GM12878 (cell line): ENCODE results near the gene ERN1. TPM values are rescaled to one million over a fixed set of nuclear protein-coding genes. Genes with fewer than 3 reads are reported as not detected.

Experiments
- ATAC-seq: fragments of 200-7000 bp; cut with Tn5 transposase; 3 replicates; pipeline ENCODE4 v1.9.1; 2020; ENCODE audit warnings: mild to moderate bottlenecking, moderate library complexity
- BruUV-seq: library from RNA; stranded (reverse); fragments of 400-500 nt; replicated peaks from 2 replicates; lab custom pipeline; 2021; lab: Mats Ljungman, UMichigan
- CTCF ChIA-PET: fragments of 300-600 bp; sonication (Branson Sonifier 250); formaldehyde crosslinking; extraction: SDS; loops from one replicate; lab custom pipeline; 2021; ENCODE audit warnings: inconsistent platforms; lab: Yijun Ruan, JAX
- POLR2A ChIA-PET: fragments of 350-600 bp; formaldehyde crosslinking; extraction: SDS; loops from one replicate; lab custom pipeline; 2021; ENCODE audit warnings: inconsistent platforms; lab: Charles Lee
- RAD21 ChIA-PET: fragments of 300-600 bp; sonication (Branson Sonifier 250); formaldehyde crosslinking; loops from one replicate; lab custom pipeline; 2023; ENCODE audit warnings: antibody characterized with exemption; ENCODE audit not compliant: unreplicated experiment; lab: Charles Lee
- SMC1A ChIA-PET: fragments of 300-600 bp; sonication (Branson Sonifier 250); formaldehyde crosslinking; loops from one replicate; lab custom pipeline; 2023; ENCODE audit not compliant: unreplicated experiment, uncharacterized antibody; lab: Charles Lee
- DNase-seq: peaks from one replicate; pipeline ENCODE4 v3.0.0-alpha.2; 2011; ENCODE audit warnings: low read depth, low spot score
- FAIRE-seq: peaks from 3 replicates; lab custom pipeline; 2011; peaks lifted over from hg19 to GRCh38; lab: Jason Lieb, UNC
- H2AFZ ChIP-seq: 2 replicates; pipeline ENCODE4 v1.6.0; 2011; ENCODE audit warnings: low read depth, low read length, control low read depth; ENCODE audit not compliant: control insufficient read depth
- H3K27ac ChIP-seq: 2 replicates; pipeline ENCODE4 v1.5.1; 2011; ENCODE audit warnings: control low read depth; ENCODE audit not compliant: control insufficient read depth, insufficient read depth
- H3K27me3 ChIP-seq, 2 experiments: replicated peaks in 1 of 2; 2 replicates each; pipeline versions ENCODE4 v1.6.0 to v1.6.1; 2011; ENCODE audit warnings: low read length in 1 of 2; ENCODE audit not compliant: control insufficient read depth in 2 of 2, insufficient read depth in 2 of 2
- H3K36me3 ChIP-seq, 2 experiments: 2 replicates each; pipeline ENCODE4 v1.5.1; 2011; ENCODE audit warnings: low read length in 1 of 2; ENCODE audit not compliant: control insufficient read depth in 2 of 2, insufficient read depth in 2 of 2
- H3K4me1 ChIP-seq: 2 replicates; pipeline ENCODE4 v1.6.1; 2011; ENCODE audit warnings: mild to moderate bottlenecking, low read length, moderate library complexity, mixed read lengths; ENCODE audit not compliant: control insufficient read depth, insufficient read depth
- H3K4me2 ChIP-seq: 2 replicates; pipeline ENCODE4 v1.6.0; 2011; ENCODE audit warnings: control low read depth; ENCODE audit not compliant: control insufficient read depth, insufficient read depth
- H3K4me3 ChIP-seq: fragments of 200-600 bp; sonication (generic); 2 replicates; pipeline ENCODE4 v1.5.1; 2016
- H3K79me2 ChIP-seq: 2 replicates; pipeline ENCODE4 v1.6.0; 2011; ENCODE audit warnings: low read length; ENCODE audit not compliant: control insufficient read depth, insufficient read depth
- H3K9ac ChIP-seq: 2 replicates; pipeline ENCODE4 v1.8.0; 2011; ENCODE audit warnings: low read length, control low read depth, mixed read lengths; ENCODE audit not compliant: control insufficient read depth, insufficient read depth
- H3K9me3 ChIP-seq: replicated peaks from 3 replicates; pipeline ENCODE4 v1.5.1; 2011; ENCODE audit warnings: mild to moderate bottlenecking, low read length; ENCODE audit not compliant: control insufficient read depth, insufficient read depth
- H4K20me1 ChIP-seq: 2 replicates; pipeline ENCODE4 v1.6.0; 2011; ENCODE audit not compliant: control insufficient read depth, insufficient read depth
- BMI1 ChIP-seq: fragments of 450-650 bp; IDR thresholded peaks from 2 replicates; pipeline ENCODE4 v1.6.1; 2016; ENCODE audit warnings: mild to moderate bottlenecking, moderate library complexity, borderline replicate concordance
- CBFB ChIP-seq: IDR thresholded peaks from 2 replicates; pipeline ENCODE4 v1.6.1; 2016; ENCODE audit warnings: antibody characterized with exemption, low read depth
- EGR1 ChIP-seq, 2 experiments: IDR thresholded peaks; 1 replicate in 1 of 2; 2 replicates in 1 of 2; pipeline ENCODE4 v1.6.1; 2011 to 2012; ENCODE audit warnings: low read depth in 2 of 2, low read length in 2 of 2, borderline replicate concordance in 1 of 2, mild to moderate bottlenecking in 1 of 2, moderate library complexity in 1 of 2
- ETV6 ChIP-seq, 2 experiments: fragments of 450-650 bp in 1 of 2; IDR thresholded peaks in 1 of 2; conservative IDR thresholded peaks in 1 of 2; 2 replicates each; pipeline ENCODE4 v1.6.1; 2014; ENCODE audit warnings: antibody characterized with exemption in 1 of 2, borderline replicate concordance in 1 of 2, low read depth in 1 of 2, mild to moderate bottlenecking in 1 of 2, moderate library complexity in 1 of 2
- HDGF ChIP-seq: fragments of 450-650 bp; IDR thresholded peaks from 2 replicates; pipeline ENCODE4 v1.6.1; 2016; ENCODE audit warnings: antibody characterized with exemption
- JUNB ChIP-seq: IDR thresholded peaks from 2 replicates; pipeline ENCODE4 v1.6.1; 2016; ENCODE audit warnings: antibody characterized with exemption, mild to moderate bottlenecking
- MYB ChIP-seq: fragments of 150-350 bp; IDR thresholded peaks from 2 replicates; pipeline ENCODE4 v1.6.1; 2014; ENCODE audit warnings: mild to moderate bottlenecking, low read depth, low read length, borderline replicate concordance
- MYC ChIP-seq: IDR thresholded peaks from 2 replicates; pipeline ENCODE4 v1.6.1; 2011; ENCODE audit warnings: mild to moderate bottlenecking, low read length, moderate library complexity, inconsistent platforms; ENCODE audit not compliant: insufficient read depth, insufficient replicate concordance, insufficient read length, severe bottlenecking
- NFXL1 ChIP-seq: fragments of 450-650 bp; IDR thresholded peaks from 2 replicates; pipeline ENCODE4 v1.6.1; 2017; ENCODE audit warnings: antibody characterized with exemption, mild to moderate bottlenecking, borderline replicate concordance
- PBX3 ChIP-seq: IDR thresholded peaks from 2 replicates; pipeline ENCODE4 v1.6.1; 2011; ENCODE audit warnings: mild to moderate bottlenecking, low read depth, low read length, moderate library complexity; ENCODE audit not compliant: insufficient replicate concordance
- POLR2A ChIP-seq: IDR thresholded peaks from 2 replicates; pipeline ENCODE4 v1.6.1; 2011; ENCODE audit warnings: low read depth, mild to moderate bottlenecking, low read length
- RFX5 ChIP-seq: IDR thresholded peaks from 2 replicates; pipeline ENCODE4 v1.6.1; 2011; ENCODE audit warnings: low read depth, low read length, improper control_type of control experiment
- SPI1 ChIP-seq: IDR thresholded peaks from 2 replicates; pipeline ENCODE4 v1.6.1; 2011; ENCODE audit warnings: low read depth, mild to moderate bottlenecking, low read length, moderate library complexity, borderline replicate concordance; ENCODE audit not compliant: insufficient read depth
- SRF ChIP-seq, 2 experiments: IDR thresholded peaks; 2 replicates each; pipeline ENCODE4 v1.6.1; 2011; ENCODE audit warnings: low read depth in 2 of 2, low read length in 2 of 2, mild to moderate bottlenecking in 1 of 2, moderate library complexity in 1 of 2
- TCF7 ChIP-seq: IDR thresholded peaks from 2 replicates; pipeline ENCODE4 v1.6.1; 2014; ENCODE audit warnings: antibody characterized with exemption, borderline replicate concordance
- ZBTB33 ChIP-seq: fragments of 450-650 bp; IDR thresholded peaks from 2 replicates; pipeline ENCODE4 v1.6.1; 2017; ENCODE audit warnings: mild to moderate bottlenecking
- ZBTB4 ChIP-seq: fragments of 450-650 bp; formaldehyde crosslinking; IDR thresholded peaks from 2 replicates; pipeline ENCODE4 v1.4.0; 2022; ENCODE audit warnings: mild to moderate bottlenecking, moderate library complexity
- WGBS: methylation state at CpG from one replicate; pipeline ENCODE4 v1.1.6; 2016; ENCODE audit warnings: low lambda C conversion rate; ENCODE audit not compliant: insufficient replicate concordance, insufficient coverage; ENCODE audit errors: missing lambda C conversion rate; 5-methylcytosine and 5-hydroxymethylcytosine counted together
- in situ Hi-C: fragments of 300-500 bp; cut with MboI; formaldehyde crosslinking; loops from 9 replicates; pipeline ENCODE4 v1.14.3; 2018; ENCODE audit warnings: mixed read lengths
- intact Hi-C: fragments of 100-400 bp; cut with micrococcal nuclease; formaldehyde crosslinking; loops from one replicate; pipeline ENCODE4 v1.14.2; 2022; ENCODE audit not compliant: unreplicated experiment
- polyA plus RNA-seq, 11 experiments: library from polyadenylated mRNA; depleted of rRNA in 4 of 11; unstranded in 6 of 11; stranded (reverse) in 5 of 11; fragments of >200 nt; fragmentation: Nextera tagmentation in 4 of 11; fragmentation: Illumina TruSeq in 1 of 11; extraction: Ambion mirVana in 4 of 11; extraction: Trizol in 1 of 11; gene quantifications; 1 replicate in 1 of 11; 2 replicates in 10 of 11; pipeline versions ENCODE4 v1.2.1 to v1.2.3, GENCODE V29; 2011 to 2016; ENCODE audit warnings: inconsistent platforms in 2 of 11, missing spikeins in 2 of 11, low read depth in 1 of 11
- total RNA-seq, 4 experiments: library from RNA; depleted of rRNA in 3 of 4; stranded (reverse); fragments of >200 nt in 3 of 4; fragmentation: Illumina TruSeq in 1 of 4; extraction: Trizol in 1 of 4; gene quantifications; 2 replicates each; pipeline versions ENCODE4 v1.2.1 to v1.2.3, GENCODE V29; 2013 to 2021

The ERN1 gene
- total and polyA plus RNA-seq, 10 of the 15 experiments (the other 5 are each of a cell fraction or from before 2014, with no cell fraction given) = 2.6 to 19.2 (median 7.6) TPM

GRCh38 chr17:64004903-64005733 lies 124.8 kb downstream of the ERN1 start:
- Histone ChIP-seq H3K27me3 (no peaks in the 10 kb centered on the region), H3K4me3 (no peak overlapping the region), H3K79me2 (no peaks in the 10 kb centered on the region; the same call in none of the 2 replicates), H4K20me1 (no peaks in the 10 kb centered on the region), H2AFZ (no peak overlapping the region), H3K36me3 (peaks cover 8 to 22% of the 10 kb centered on the region in 2 experiments; a peak in 3 of 4 replicates), H3K27ac (no peak overlapping the region), H3K9ac (no peak overlapping the region), H3K4me1 (no peaks in the 10 kb centered on the region), H3K4me2 (no peak overlapping the region), H3K9me3 (no peaks in the 10 kb centered on the region; the same call in 2 of the 3 replicates)
- ChIA-PET CTCF (interaction anchor here (1.2 kb wide), 1 partner anchor 11 kb away, joined by 5 read pairs; no protein-coding TSS in a partner anchor), RAD21 (no interaction called here), SMC1A (interaction anchor here (1.1 kb wide), 1 partner anchor 11 kb away, joined by 4 read pairs; no protein-coding TSS in a partner anchor), POLR2A (no interaction called here)
- DNase-seq (no peak), FAIRE-seq (no peak), ATAC-seq (no peak)
- intact Hi-C loops = no loop called here
- 77% methylated on average over 18 of the region's 19 CpGs for WGBS
- no TSS peak for BruUV-seq
- in situ Hi-C loops = no loop called here
- TF ChIP-seq POLR2A (no peak), EGR1 (IDR thresholded peaks at IDR 0.05; ENCODE audit: borderline replicate concordance in 1 of 2, low read depth in 2 of 2, low read length in 2 of 2) (no peak), SRF (IDR thresholded peaks at IDR 0.05; ENCODE audit: low read depth in 2 of 2, low read length in 2 of 2) (no peak), ETV6 (conservative IDR thresholded peaks at IDR 0.05 in 1 of 2, IDR thresholded peaks at IDR 0.05 in 1 of 2; ENCODE audit: borderline replicate concordance in 1 of 2, low read depth in 1 of 2) (no peak), MYC (no peak), JUNB (no peak), SPI1 (no peak), TCF7 (no peak), HDGF (no peak), BMI1 (no peak), NFXL1 (no peak), PBX3 (no peak), ZBTB4 (CRISPR knock-in tag) (no peak), MYB (no peak), ZBTB33 (no peak), RFX5 (no peak), CBFB (no peak)
